ENCODE measurements around the gene NF2. TPM values are rescaled to one million over a fixed set of nuclear protein-coding genes. Genes with fewer than 3 reads are reported as not detected.

Gene NF2
- total RNA-seq, 1 experiment from 2014 or later = 56.9 TPM

DNA sequence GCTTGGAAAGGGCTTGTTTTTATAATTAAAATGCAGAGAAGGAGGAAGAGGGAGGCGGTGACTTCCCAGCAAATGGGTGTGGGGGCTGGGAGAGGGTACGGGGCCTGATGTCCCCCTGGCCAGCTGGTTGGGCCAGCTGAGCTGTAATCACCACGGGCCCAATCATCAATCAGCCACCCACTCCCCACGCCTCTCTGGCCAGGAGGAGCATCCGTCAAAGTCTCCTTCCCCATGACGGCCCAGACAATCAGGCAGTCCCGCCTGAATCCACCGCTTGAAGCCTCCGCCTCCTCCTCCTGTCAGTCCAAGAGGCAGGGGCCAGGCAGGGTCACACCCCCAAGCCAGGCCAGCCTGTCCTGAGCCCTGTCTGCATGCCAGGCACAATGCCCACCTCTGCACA is 103.1 kb downstream of the NF2 start:
- no peak overlapping the region for H3K27ac Mint-ChIP-seq
- TF ChIP-seq HMGA2 (CRISPR knock-in tag; IDR thresholded peaks at IDR 0.05) (no peak), NR2C2 (CRISPR knock-in tag; IDR thresholded peaks at IDR 0.05) (no peak), CREB1 (CRISPR knock-in tag; IDR thresholded peaks at IDR 0.05) (no peak), FOXK1 (CRISPR knock-in tag; IDR thresholded peaks at IDR 0.05) (no peak)
- ATAC-seq (peak; percentile 55), DNase-seq (ENCODE audit: low spot score) (peak; percentile 46)
- ChIA-PET POLR2A (no interaction called here), CTCF (interaction anchor here (7.1 kb wide), 1 partner anchor 16 kb away, joined by 105 read pairs; no protein-coding TSS in a partner anchor)
- H3K4me3 Mint-ChIP-seq = no peak overlapping the region
- H3K4me1 Mint-ChIP-seq = peaks cover 36% of the 10 kb centered on the region
- peaks cover 41% of the 10 kb centered on the region for H3K27me3 Mint-ChIP-seq (ENCODE audit: low read depth)
- H3K36me3 Mint-ChIP-seq = no peaks in the 10 kb centered on the region
- H3K9me3 Mint-ChIP-seq = no peaks in the 10 kb centered on the region

DNA sequence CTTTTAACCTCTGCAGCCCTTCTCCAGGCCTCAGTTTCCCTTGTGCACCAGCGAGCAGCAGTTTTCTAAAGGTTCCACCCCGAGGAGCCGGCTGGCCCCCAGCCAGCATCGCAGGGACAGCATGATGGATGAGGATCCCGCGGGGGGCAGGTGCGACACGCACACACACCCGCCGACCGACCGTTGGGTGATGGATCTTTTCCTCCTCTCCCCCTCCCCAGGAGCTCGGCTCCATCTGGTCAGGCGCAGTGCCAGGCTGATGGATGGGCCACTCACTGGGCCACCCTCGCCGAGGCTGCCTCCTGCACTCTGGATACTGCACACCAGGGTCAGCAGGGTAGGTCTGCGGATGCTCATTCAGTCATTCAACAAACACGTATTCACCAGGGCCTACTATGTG is 103.6 kb downstream of the NF2 start:
- POLR2A ChIA-PET = no interaction called here
- Mint-ChIP-seq H3K36me3 (no peaks in the 10 kb centered on the region), H3K27me3 (ENCODE audit: low read depth) (peaks cover 36% of the 10 kb centered on the region), H3K4me3 (no peak overlapping the region), H3K9me3 (no peaks in the 10 kb centered on the region), H3K4me1 (peaks cover 31% of the 10 kb centered on the region), H3K27ac (no peak overlapping the region)
- TF ChIP-seq ZNF423 (CRISPR knock-in tag; IDR thresholded peaks at IDR 0.05) (no peak), FOXP1 (CRISPR knock-in tag; IDR thresholded peaks at IDR 0.05; ENCODE audit: borderline replicate concordance) (no peak), ZNF138 (CRISPR knock-in tag; conservative IDR thresholded peaks at IDR 0.05) (no peak), SMAD4 (CRISPR knock-in tag; IDR thresholded peaks at IDR 0.05) (no peak)
- TF ChIP-seq, protein P1, sequence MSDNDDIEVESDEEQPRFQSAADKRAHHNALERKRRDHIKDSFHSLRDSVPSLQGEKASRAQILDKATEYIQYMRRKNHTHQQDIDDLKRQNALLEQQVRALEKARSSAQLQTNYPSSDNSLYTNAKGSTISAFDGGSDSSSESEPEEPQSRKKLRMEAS (CRISPR knock-in tag; IDR thresholded peaks at IDR 0.05) = no peak
- TF ChIP-seq, protein P2, sequence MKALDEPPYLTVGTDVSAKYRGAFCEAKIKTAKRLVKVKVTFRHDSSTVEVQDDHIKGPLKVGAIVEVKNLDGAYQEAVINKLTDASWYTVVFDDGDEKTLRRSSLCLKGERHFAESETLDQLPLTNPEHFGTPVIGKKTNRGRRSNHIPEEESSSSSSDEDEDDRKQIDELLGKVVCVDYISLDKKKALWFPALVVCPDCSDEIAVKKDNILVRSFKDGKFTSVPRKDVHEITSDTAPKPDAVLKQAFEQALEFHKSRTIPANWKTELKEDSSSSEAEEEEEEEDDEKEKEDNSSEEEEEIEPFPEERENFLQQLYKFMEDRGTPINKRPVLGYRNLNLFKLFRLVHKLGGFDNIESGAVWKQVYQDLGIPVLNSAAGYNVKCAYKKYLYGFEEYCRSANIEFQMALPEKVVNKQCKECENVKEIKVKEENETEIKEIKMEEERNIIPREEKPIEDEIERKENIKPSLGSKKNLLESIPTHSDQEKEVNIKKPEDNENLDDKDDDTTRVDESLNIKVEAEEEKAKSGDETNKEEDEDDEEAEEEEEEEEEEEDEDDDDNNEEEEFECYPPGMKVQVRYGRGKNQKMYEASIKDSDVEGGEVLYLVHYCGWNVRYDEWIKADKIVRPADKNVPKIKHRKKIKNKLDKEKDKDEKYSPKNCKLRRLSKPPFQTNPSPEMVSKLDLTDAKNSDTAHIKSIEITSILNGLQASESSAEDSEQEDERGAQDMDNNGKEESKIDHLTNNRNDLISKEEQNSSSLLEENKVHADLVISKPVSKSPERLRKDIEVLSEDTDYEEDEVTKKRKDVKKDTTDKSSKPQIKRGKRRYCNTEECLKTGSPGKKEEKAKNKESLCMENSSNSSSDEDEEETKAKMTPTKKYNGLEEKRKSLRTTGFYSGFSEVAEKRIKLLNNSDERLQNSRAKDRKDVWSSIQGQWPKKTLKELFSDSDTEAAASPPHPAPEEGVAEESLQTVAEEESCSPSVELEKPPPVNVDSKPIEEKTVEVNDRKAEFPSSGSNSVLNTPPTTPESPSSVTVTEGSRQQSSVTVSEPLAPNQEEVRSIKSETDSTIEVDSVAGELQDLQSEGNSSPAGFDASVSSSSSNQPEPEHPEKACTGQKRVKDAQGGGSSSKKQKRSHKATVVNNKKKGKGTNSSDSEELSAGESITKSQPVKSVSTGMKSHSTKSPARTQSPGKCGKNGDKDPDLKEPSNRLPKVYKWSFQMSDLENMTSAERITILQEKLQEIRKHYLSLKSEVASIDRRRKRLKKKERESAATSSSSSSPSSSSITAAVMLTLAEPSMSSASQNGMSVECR (CRISPR knock-in tag; IDR thresholded peaks at IDR 0.05; ENCODE audit: borderline replicate concordance) = no peak
- ATAC-seq (no peak), DNase-seq (ENCODE audit: low spot score) (no peak)
- CTCF ChIA-PET = interaction anchor here (7.1 kb wide), 1 partner anchor 17 kb away, joined by 105 read pairs; no protein-coding TSS in a partner anchor

DNA sequence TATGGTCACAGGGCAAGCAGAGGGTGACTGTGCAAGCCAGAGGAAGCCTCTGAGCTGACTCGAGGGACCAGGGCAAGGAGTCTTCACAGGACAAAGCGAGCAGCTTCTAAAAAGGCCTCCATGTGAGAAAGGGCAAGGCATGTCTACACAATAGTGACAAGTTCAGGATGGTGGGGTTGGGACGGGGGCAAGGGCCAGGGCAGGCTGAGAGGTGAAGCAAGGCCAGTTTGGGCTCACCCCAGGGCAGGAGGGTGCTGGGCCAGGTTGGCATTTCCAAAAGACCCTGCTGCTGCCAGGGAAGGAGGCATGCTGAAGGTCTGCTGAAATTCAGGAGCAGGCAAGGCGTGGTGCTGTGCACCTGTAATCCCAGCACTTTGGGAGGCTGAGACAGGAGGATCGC is 104.0 kb downstream of the NF2 start:
- H3K4me3 Mint-ChIP-seq = no peak overlapping the region
- ChIA-PET CTCF (no interaction called here), POLR2A (no interaction called here)
- peaks cover 27% of the 10 kb centered on the region for H3K4me1 Mint-ChIP-seq
- DNase-seq (ENCODE audit: low spot score) = no peak
- no peaks in the 10 kb centered on the region for H3K9me3 Mint-ChIP-seq
- H3K27me3 Mint-ChIP-seq (ENCODE audit: low read depth) = peaks cover 32% of the 10 kb centered on the region
- TF ChIP-seq JUN (CRISPR knock-in tag; IDR thresholded peaks at IDR 0.05) = no peak
- TF ChIP-seq FOXK1 (CRISPR knock-in tag; IDR thresholded peaks at IDR 0.05) = no peak
- TF ChIP-seq HMGA2 (CRISPR knock-in tag; IDR thresholded peaks at IDR 0.05) = no peak
- no peak for TF ChIP-seq RELA (CRISPR knock-in tag; IDR thresholded peaks at IDR 0.05; ENCODE audit: borderline replicate concordance)
- TF ChIP-seq, protein P3, sequence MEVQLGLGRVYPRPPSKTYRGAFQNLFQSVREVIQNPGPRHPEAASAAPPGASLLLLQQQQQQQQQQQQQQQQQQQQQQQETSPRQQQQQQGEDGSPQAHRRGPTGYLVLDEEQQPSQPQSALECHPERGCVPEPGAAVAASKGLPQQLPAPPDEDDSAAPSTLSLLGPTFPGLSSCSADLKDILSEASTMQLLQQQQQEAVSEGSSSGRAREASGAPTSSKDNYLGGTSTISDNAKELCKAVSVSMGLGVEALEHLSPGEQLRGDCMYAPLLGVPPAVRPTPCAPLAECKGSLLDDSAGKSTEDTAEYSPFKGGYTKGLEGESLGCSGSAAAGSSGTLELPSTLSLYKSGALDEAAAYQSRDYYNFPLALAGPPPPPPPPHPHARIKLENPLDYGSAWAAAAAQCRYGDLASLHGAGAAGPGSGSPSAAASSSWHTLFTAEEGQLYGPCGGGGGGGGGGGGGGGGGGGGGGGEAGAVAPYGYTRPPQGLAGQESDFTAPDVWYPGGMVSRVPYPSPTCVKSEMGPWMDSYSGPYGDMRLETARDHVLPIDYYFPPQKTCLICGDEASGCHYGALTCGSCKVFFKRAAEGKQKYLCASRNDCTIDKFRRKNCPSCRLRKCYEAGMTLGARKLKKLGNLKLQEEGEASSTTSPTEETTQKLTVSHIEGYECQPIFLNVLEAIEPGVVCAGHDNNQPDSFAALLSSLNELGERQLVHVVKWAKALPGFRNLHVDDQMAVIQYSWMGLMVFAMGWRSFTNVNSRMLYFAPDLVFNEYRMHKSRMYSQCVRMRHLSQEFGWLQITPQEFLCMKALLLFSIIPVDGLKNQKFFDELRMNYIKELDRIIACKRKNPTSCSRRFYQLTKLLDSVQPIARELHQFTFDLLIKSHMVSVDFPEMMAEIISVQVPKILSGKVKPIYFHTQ (CRISPR knock-in tag; IDR thresholded peaks at IDR 0.05) = no peak
- TF ChIP-seq RORB (CRISPR knock-in tag; IDR thresholded peaks at IDR 0.05) = no peak
- no peak for TF ChIP-seq CBFB (CRISPR knock-in tag; IDR thresholded peaks at IDR 0.05; ENCODE audit: low read depth)
- no peaks in the 10 kb centered on the region for H3K36me3 Mint-ChIP-seq
- no peak overlapping the region for H3K27ac Mint-ChIP-seq
- ATAC-seq = no peak

Measured in WTC11 (cell line).